ENCODE data around the gene CPEB1.

GRCh38 chr15:82548700-82549099 is 98.5 kb downstream of the CPEB1 start:
- TF ChIP-seq POLR2A (IDR thresholded peaks at IDR 0.05; ENCODE audit: low read depth, low read length), result no peak
- TF ChIP-seq TAF1 (IDR thresholded peaks at IDR 0.05; ENCODE audit: borderline replicate concordance, low read depth, low read length), result no peak

Measured in GM12892 (cell line).